GM23248 (cell line): ENCODE measurements around the gene PKIB.

ENCODE experiments used
- EZH2 ChIP-seq: fragments of 200-600 bp; sonication (generic); IDR thresholded peaks from 2 replicates; pipeline ENCODE4 v1.6.1; 2018; ENCODE audit warnings: antibody characterized with exemption, mild to moderate bottlenecking; ENCODE audit not compliant: insufficient read depth, poor library complexity, severe bottlenecking
- EZH2phosphoT487 ChIP-seq: fragments of 200-600 bp; sonication (generic); IDR thresholded peaks from 2 replicates; pipeline ENCODE4 v1.6.1; 2018; ENCODE audit warnings: antibody characterized with exemption, moderate library complexity, mild to moderate bottlenecking, low read depth; ENCODE audit not compliant: insufficient read depth

DNA sequence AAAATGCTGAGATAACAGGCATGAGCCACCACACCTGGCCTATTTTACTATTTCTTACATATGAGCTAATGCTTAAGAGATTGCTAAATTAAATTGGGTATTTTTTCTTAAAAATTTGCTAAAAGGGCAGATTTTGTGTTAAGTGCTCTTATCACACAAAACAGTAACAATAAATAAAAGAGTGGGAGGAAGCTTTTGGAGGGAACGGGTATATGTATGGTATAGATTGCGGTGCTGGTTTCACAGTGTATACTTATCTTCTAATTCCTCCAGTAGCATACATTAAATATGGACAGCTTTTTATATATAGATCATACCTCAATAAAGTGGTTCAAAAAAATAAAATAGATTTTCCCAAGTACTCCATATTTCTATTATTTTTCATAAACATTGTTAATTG is 129.9 kb downstream of the PKIB start:
- TF ChIP-seq EZH2phosphoT487 (no peak), EZH2 (no peak)
